ENCODE results near the gene EFNB3.

DNA sequence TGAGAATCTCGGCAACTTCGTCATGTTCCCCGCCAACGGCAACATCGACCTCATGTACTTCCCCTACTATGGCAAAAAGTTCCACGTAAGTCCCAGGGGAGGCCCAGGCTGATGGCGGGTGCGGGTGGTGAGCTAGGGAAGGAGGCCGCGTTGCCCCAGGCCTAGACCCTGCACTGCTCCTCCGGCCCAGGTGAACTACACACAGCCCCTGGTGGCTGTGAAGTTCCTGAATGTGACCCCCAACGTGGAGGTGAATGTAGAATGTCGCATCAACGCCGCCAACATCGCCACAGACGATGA is 49.5 kb upstream of the EFNB3 start:
- TF ChIP-seq, protein P1, sequence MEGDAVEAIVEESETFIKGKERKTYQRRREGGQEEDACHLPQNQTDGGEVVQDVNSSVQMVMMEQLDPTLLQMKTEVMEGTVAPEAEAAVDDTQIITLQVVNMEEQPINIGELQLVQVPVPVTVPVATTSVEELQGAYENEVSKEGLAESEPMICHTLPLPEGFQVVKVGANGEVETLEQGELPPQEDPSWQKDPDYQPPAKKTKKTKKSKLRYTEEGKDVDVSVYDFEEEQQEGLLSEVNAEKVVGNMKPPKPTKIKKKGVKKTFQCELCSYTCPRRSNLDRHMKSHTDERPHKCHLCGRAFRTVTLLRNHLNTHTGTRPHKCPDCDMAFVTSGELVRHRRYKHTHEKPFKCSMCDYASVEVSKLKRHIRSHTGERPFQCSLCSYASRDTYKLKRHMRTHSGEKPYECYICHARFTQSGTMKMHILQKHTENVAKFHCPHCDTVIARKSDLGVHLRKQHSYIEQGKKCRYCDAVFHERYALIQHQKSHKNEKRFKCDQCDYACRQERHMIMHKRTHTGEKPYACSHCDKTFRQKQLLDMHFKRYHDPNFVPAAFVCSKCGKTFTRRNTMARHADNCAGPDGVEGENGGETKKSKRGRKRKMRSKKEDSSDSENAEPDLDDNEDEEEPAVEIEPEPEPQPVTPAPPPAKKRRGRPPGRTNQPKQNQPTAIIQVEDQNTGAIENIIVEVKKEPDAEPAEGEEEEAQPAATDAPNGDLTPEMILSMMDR (conservative IDR thresholded peaks at IDR 0.05; ENCODE audit: low read depth, low read length): no peak
- TF ChIP-seq MAZ (IDR thresholded peaks at IDR 0.05; ENCODE audit: borderline replicate concordance, low read depth, low read length) (no peak), POLR2A (IDR thresholded peaks at IDR 0.05; ENCODE audit: low read depth, low read length) (no peak), USF2 (IDR thresholded peaks at IDR 0.05; ENCODE audit: low read depth, low read length) (no peak), RFX5 (IDR thresholded peaks at IDR 0.05; ENCODE audit: low read depth, low read length) (no peak), FOS (IDR thresholded peaks at IDR 0.05; ENCODE audit: low read depth, low read length) (no peak), CHD1 (IDR thresholded peaks at IDR 0.05; ENCODE audit: low read depth, low read length) (no peak), MXI1 (IDR thresholded peaks at IDR 0.05; ENCODE audit: borderline replicate concordance, low read depth, low read length) (no peak), CEBPB (IDR thresholded peaks at IDR 0.05; ENCODE audit: low read depth, low read length) (no peak), RCOR1 (IDR thresholded peaks at IDR 0.05; ENCODE audit: insufficient replicate concordance, low read length) (no peak)
- TF ChIP-seq, protein P2, sequence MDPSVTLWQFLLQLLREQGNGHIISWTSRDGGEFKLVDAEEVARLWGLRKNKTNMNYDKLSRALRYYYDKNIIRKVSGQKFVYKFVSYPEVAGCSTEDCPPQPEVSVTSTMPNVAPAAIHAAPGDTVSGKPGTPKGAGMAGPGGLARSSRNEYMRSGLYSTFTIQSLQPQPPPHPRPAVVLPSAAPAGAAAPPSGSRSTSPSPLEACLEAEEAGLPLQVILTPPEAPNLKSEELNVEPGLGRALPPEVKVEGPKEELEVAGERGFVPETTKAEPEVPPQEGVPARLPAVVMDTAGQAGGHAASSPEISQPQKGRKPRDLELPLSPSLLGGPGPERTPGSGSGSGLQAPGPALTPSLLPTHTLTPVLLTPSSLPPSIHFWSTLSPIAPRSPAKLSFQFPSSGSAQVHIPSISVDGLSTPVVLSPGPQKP (IDR thresholded peaks at IDR 0.05; ENCODE audit: borderline replicate concordance, low read depth, low read length): no peak
